ENCODE measurements around the gene ZNF771. TPM values are rescaled to one million over a fixed set of nuclear protein-coding genes. Genes with fewer than 3 reads are reported as not detected.
A peak's percentile ranks its signal among the peaks of the same experiment; 100 is the strongest.

Gene ZNF771
- total and polyA plus RNA-seq, 9 of the 15 experiments (the other 6 are each of a cell fraction or from before 2014, with no cell fraction given) = 1.5 to 12.6 (median 4.4) TPM

- peak overlapping the region; percentile 79 to 95 for H3K9ac ChIP-seq (ENCODE audit: insufficient read depth in 1 of 2, low read depth in 2 of 2, low read length in 2 of 2)
- H3K4me2 ChIP-seq (ENCODE audit: insufficient read depth, low read length) = peak overlapping the region; percentile 76
- H3K4me3 ChIP-seq = peak overlapping the region; percentile 87
- H3K4me1 ChIP-seq (replicated peaks in 1 of 2; ENCODE audit: control insufficient read depth in 2 of 2, insufficient read depth in 2 of 2, low read length in 2 of 2) = peaks cover 26 to 61% of the 10 kb centered on the region in 2 experiments
- H3K9me1 ChIP-seq (ENCODE audit: control insufficient read depth, insufficient read depth, low read length) = no peaks in the 10 kb centered on the region
- ChIA-PET CTCF (ENCODE audit: low intra/inter-chr PET ratio) (no interaction called here), POLR2A (interaction anchor here (0.6 to 1.0 kb wide), 8 partner anchors 8 to 554 kb away, joined by 3 to 5 read pairs (median 3); partner anchors contain the start of genes DCTPP1 and TBC1D10B)
- 5% methylated on average over 13 of the region's 13 CpGs for WGBS (ENCODE audit: insufficient coverage, low coverage, missing lambda C conversion rate)
- H3K27me3 ChIP-seq (ENCODE audit: control insufficient read depth in 2 of 2, insufficient read depth in 2 of 2, low read length in 2 of 2) = no peaks in the 10 kb centered on the region
- in situ Hi-C loops (cut with MboI) = no loop called here
- no peaks in the 10 kb centered on the region for H4K20me1 ChIP-seq (replicated peaks; ENCODE audit: control insufficient read depth, insufficient read depth, low read length)
- ATAC-seq (peak; percentile 33), FAIRE-seq (no peak), DNase-seq (ENCODE audit: extremely low read depth in 1 of 4, low spot score in 3 of 4) (peak in 3 of 4 experiments; percentile 27 to 66 (median 62))
- peaks cover 21% of the 10 kb centered on the region; the same call in 2 of the 3 replicates for H3K36me3 ChIP-seq (ENCODE audit: control insufficient read depth, insufficient read depth, low read length)
- intact Hi-C loops (cut with micrococcal nuclease) = loop anchor here (2.0 kb wide), 1 partner anchor 15 kb away; no protein-coding TSS in a partner anchor
- H3K79me2 ChIP-seq (ENCODE audit: control insufficient read depth, insufficient read depth, low read length) = peaks cover 10% of the 10 kb centered on the region
- TSS peak; percentile 63 for BruUV-seq (replicated peaks)
- peak overlapping the region; percentile 92 for H2AFZ ChIP-seq (ENCODE audit: low read depth, low read length)
- H3K27ac ChIP-seq (ENCODE audit: extremely low read depth, low read depth, low read length) = peak overlapping the region; percentile 86
- H3K9me3 ChIP-seq (replicated peaks; ENCODE audit: control insufficient read depth, insufficient read depth, low read depth, low read length) = no peaks in the 10 kb centered on the region
- no peak for TF ChIP-seq RBM14 (IDR thresholded peaks at IDR 0.05; ENCODE audit: borderline replicate concordance, insufficient read depth, low read depth, low read length)
- no peak for TF ChIP-seq ZNF592 (IDR thresholded peaks at IDR 0.05)
- TF ChIP-seq EWSR1 (IDR thresholded peaks at IDR 0.05; ENCODE audit: borderline replicate concordance, low read depth, partially characterized antibody) = no peak
- TF ChIP-seq SMARCB1 (IDR thresholded peaks at IDR 0.05; ENCODE audit: insufficient read length, low read depth) = no peak
- no peak for TF ChIP-seq ZNF143 (CRISPR knock-in tag; IDR thresholded peaks at IDR 0.05)
- TF ChIP-seq FOXM1 (IDR thresholded peaks at IDR 0.05; ENCODE audit: low read depth) = no peak
- TF ChIP-seq FOXM1 (CRISPR knock-in tag; IDR thresholded peaks at IDR 0.05; ENCODE audit: low read depth) = no peak
- TF ChIP-seq TARDBP (IDR thresholded peaks at IDR 0.05) = no peak
- TF ChIP-seq ID3 (CRISPR knock-in tag; IDR thresholded peaks at IDR 0.05) = no peak
- no peak for TF ChIP-seq ID3 (tag; IDR thresholded peaks at IDR 0.05)
- TF ChIP-seq ZBTB7A (IDR thresholded peaks at IDR 0.05; ENCODE audit: borderline replicate concordance, control insufficient read depth, low read depth, low read length) = 0 out of 2 replicates have a peak, but pooled peaks have one; percentile 31
- TF ChIP-seq, protein P1, sequence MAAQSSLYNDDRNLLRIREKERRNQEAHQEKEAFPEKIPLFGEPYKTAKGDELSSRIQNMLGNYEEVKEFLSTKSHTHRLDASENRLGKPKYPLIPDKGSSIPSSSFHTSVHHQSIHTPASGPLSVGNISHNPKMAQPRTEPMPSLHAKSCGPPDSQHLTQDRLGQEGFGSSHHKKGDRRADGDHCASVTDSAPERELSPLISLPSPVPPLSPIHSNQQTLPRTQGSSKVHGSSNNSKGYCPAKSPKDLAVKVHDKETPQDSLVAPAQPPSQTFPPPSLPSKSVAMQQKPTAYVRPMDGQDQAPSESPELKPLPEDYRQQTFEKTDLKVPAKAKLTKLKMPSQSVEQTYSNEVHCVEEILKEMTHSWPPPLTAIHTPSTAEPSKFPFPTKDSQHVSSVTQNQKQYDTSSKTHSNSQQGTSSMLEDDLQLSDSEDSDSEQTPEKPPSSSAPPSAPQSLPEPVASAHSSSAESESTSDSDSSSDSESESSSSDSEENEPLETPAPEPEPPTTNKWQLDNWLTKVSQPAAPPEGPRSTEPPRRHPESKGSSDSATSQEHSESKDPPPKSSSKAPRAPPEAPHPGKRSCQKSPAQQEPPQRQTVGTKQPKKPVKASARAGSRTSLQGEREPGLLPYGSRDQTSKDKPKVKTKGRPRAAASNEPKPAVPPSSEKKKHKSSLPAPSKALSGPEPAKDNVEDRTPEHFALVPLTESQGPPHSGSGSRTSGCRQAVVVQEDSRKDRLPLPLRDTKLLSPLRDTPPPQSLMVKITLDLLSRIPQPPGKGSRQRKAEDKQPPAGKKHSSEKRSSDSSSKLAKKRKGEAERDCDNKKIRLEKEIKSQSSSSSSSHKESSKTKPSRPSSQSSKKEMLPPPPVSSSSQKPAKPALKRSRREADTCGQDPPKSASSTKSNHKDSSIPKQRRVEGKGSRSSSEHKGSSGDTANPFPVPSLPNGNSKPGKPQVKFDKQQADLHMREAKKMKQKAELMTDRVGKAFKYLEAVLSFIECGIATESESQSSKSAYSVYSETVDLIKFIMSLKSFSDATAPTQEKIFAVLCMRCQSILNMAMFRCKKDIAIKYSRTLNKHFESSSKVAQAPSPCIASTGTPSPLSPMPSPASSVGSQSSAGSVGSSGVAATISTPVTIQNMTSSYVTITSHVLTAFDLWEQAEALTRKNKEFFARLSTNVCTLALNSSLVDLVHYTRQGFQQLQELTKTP (IDR thresholded peaks at IDR 0.05; ENCODE audit: low read depth in 1 of 2, partially characterized antibody in 2 of 2) = no peak
- peak; percentile 40; the same call in 1 of the 2 replicates for TF ChIP-seq CTBP1 (IDR thresholded peaks at IDR 0.05; ENCODE audit: borderline replicate concordance)
Measured at GRCh38 chr16:30395992-30396585, 11.3 kb upstream of the ZNF771 start.

All from K562 (cell line).